GM12878 (cell line): ENCODE measurements around the gene SHISA2. TPM values are rescaled to one million over a fixed set of nuclear protein-coding genes. Genes with fewer than 3 reads are reported as not detected.

Experiments
- ATAC-seq: fragments of 200-7000 bp; cut with Tn5 transposase; 3 replicates; pipeline ENCODE4 v1.9.1; 2020; ENCODE audit warnings: mild to moderate bottlenecking, moderate library complexity
- BruUV-seq: library from RNA; stranded (reverse); fragments of 400-500 nt; replicated peaks from 2 replicates; lab custom pipeline; 2021; lab: Mats Ljungman, UMichigan
- CTCF ChIA-PET: fragments of 300-600 bp; sonication (Branson Sonifier 250); formaldehyde crosslinking; extraction: SDS; loops from one replicate; lab custom pipeline; 2021; ENCODE audit warnings: inconsistent platforms; lab: Yijun Ruan, JAX
- POLR2A ChIA-PET: fragments of 350-600 bp; formaldehyde crosslinking; extraction: SDS; loops from one replicate; lab custom pipeline; 2021; ENCODE audit warnings: inconsistent platforms; lab: Charles Lee
- RAD21 ChIA-PET: fragments of 300-600 bp; sonication (Branson Sonifier 250); formaldehyde crosslinking; loops from one replicate; lab custom pipeline; 2023; ENCODE audit warnings: antibody characterized with exemption; ENCODE audit not compliant: unreplicated experiment; lab: Charles Lee
- SMC1A ChIA-PET: fragments of 300-600 bp; sonication (Branson Sonifier 250); formaldehyde crosslinking; loops from one replicate; lab custom pipeline; 2023; ENCODE audit not compliant: unreplicated experiment, uncharacterized antibody; lab: Charles Lee
- DNase-seq: peaks from one replicate; pipeline ENCODE4 v3.0.0-alpha.2; 2011; ENCODE audit warnings: low read depth, low spot score
- FAIRE-seq: peaks from 3 replicates; lab custom pipeline; 2011; peaks lifted over from hg19 to GRCh38; lab: Jason Lieb, UNC
- H2AFZ ChIP-seq: 2 replicates; pipeline ENCODE4 v1.6.0; 2011; ENCODE audit warnings: low read depth, low read length, control low read depth; ENCODE audit not compliant: control insufficient read depth
- H3K27ac ChIP-seq: 2 replicates; pipeline ENCODE4 v1.5.1; 2011; ENCODE audit warnings: control low read depth; ENCODE audit not compliant: control insufficient read depth, insufficient read depth
- H3K27me3 ChIP-seq, 2 experiments: replicated peaks in 1 of 2; 2 replicates each; pipeline versions ENCODE4 v1.6.0 to v1.6.1; 2011; ENCODE audit warnings: low read length in 1 of 2; ENCODE audit not compliant: control insufficient read depth in 2 of 2, insufficient read depth in 2 of 2
- H3K36me3 ChIP-seq, 2 experiments: 2 replicates each; pipeline ENCODE4 v1.5.1; 2011; ENCODE audit warnings: low read length in 1 of 2; ENCODE audit not compliant: control insufficient read depth in 2 of 2, insufficient read depth in 2 of 2
- H3K4me1 ChIP-seq: 2 replicates; pipeline ENCODE4 v1.6.1; 2011; ENCODE audit warnings: mild to moderate bottlenecking, low read length, moderate library complexity, mixed read lengths; ENCODE audit not compliant: control insufficient read depth, insufficient read depth
- H3K4me2 ChIP-seq: 2 replicates; pipeline ENCODE4 v1.6.0; 2011; ENCODE audit warnings: control low read depth; ENCODE audit not compliant: control insufficient read depth, insufficient read depth
- H3K4me3 ChIP-seq: fragments of 200-600 bp; sonication (generic); 2 replicates; pipeline ENCODE4 v1.5.1; 2016
- H3K79me2 ChIP-seq: 2 replicates; pipeline ENCODE4 v1.6.0; 2011; ENCODE audit warnings: low read length; ENCODE audit not compliant: control insufficient read depth, insufficient read depth
- H3K9ac ChIP-seq: 2 replicates; pipeline ENCODE4 v1.8.0; 2011; ENCODE audit warnings: low read length, control low read depth, mixed read lengths; ENCODE audit not compliant: control insufficient read depth, insufficient read depth
- H3K9me3 ChIP-seq: replicated peaks from 3 replicates; pipeline ENCODE4 v1.5.1; 2011; ENCODE audit warnings: mild to moderate bottlenecking, low read length; ENCODE audit not compliant: control insufficient read depth, insufficient read depth
- H4K20me1 ChIP-seq: 2 replicates; pipeline ENCODE4 v1.6.0; 2011; ENCODE audit not compliant: control insufficient read depth, insufficient read depth
- CREM ChIP-seq: IDR thresholded peaks from 2 replicates; pipeline ENCODE4 v1.6.1; 2014; ENCODE audit warnings: antibody characterized with exemption, low read depth
- HDAC2 ChIP-seq: fragments of 200-600 bp; sonication (generic); IDR thresholded peaks from 2 replicates; pipeline ENCODE4 v1.6.1; 2017
- PAX5 ChIP-seq: IDR thresholded peaks from 2 replicates; pipeline ENCODE4 v1.6.1; 2011; ENCODE audit warnings: low read depth, low read length, borderline replicate concordance
- ZNF622 ChIP-seq: fragments of 450-650 bp; IDR thresholded peaks from 2 replicates; pipeline ENCODE4 v1.6.1; 2017; ENCODE audit warnings: mild to moderate bottlenecking, inconsistent platforms
- ZNF687 ChIP-seq: fragments of 450-650 bp; IDR thresholded peaks from 2 replicates; pipeline ENCODE4 v1.6.1; 2017; ENCODE audit warnings: mild to moderate bottlenecking, moderate library complexity
- WGBS: methylation state at CpG from one replicate; pipeline ENCODE4 v1.1.6; 2016; ENCODE audit warnings: low lambda C conversion rate; ENCODE audit not compliant: insufficient replicate concordance, insufficient coverage; ENCODE audit errors: missing lambda C conversion rate; 5-methylcytosine and 5-hydroxymethylcytosine counted together
- in situ Hi-C: fragments of 300-500 bp; cut with MboI; formaldehyde crosslinking; loops from 9 replicates; pipeline ENCODE4 v1.14.3; 2018; ENCODE audit warnings: mixed read lengths
- intact Hi-C: fragments of 100-400 bp; cut with micrococcal nuclease; formaldehyde crosslinking; loops from one replicate; pipeline ENCODE4 v1.14.2; 2022; ENCODE audit not compliant: unreplicated experiment
- polyA plus RNA-seq, 11 experiments: library from polyadenylated mRNA; depleted of rRNA in 4 of 11; unstranded in 6 of 11; stranded (reverse) in 5 of 11; fragments of >200 nt; fragmentation: Nextera tagmentation in 4 of 11; fragmentation: Illumina TruSeq in 1 of 11; extraction: Ambion mirVana in 4 of 11; extraction: Trizol in 1 of 11; gene quantifications; 1 replicate in 1 of 11; 2 replicates in 10 of 11; pipeline versions ENCODE4 v1.2.1 to v1.2.3, GENCODE V29; 2011 to 2016; ENCODE audit warnings: inconsistent platforms in 2 of 11, missing spikeins in 2 of 11, low read depth in 1 of 11
- total RNA-seq, 4 experiments: library from RNA; depleted of rRNA in 3 of 4; stranded (reverse); fragments of >200 nt in 3 of 4; fragmentation: Illumina TruSeq in 1 of 4; extraction: Trizol in 1 of 4; gene quantifications; 2 replicates each; pipeline versions ENCODE4 v1.2.1 to v1.2.3, GENCODE V29; 2013 to 2021
- TF ChIP-seq, protein P1 (sequence below): fragments of 450-650 bp; IDR thresholded peaks from 2 replicates; pipeline ENCODE4 v1.6.1; 2016; ENCODE audit warnings: mild to moderate bottlenecking
- TF ChIP-seq, protein P2 (sequence below): fragments of 450-650 bp; formaldehyde crosslinking; IDR thresholded peaks from 2 replicates; pipeline ENCODE4 v1.4.0; 2020; ENCODE audit warnings: mild to moderate bottlenecking, moderate library complexity
- TF ChIP-seq, protein P3 (sequence below): fragments of 450-650 bp; IDR thresholded peaks from 2 replicates; pipeline ENCODE4 v1.6.1; 2016; ENCODE audit warnings: mild to moderate bottlenecking, moderate library complexity, borderline replicate concordance

The SHISA2 gene
- total and polyA plus RNA-seq, 10 of the 15 experiments (the other 5 are each of a cell fraction or from before 2014, with no cell fraction given) = 0.04 to 0.08 TPM; not detected in 8

- TF ChIP-seq ZNF687 (no peak), CREM (no peak)
- TF ChIP-seq, protein P1, sequence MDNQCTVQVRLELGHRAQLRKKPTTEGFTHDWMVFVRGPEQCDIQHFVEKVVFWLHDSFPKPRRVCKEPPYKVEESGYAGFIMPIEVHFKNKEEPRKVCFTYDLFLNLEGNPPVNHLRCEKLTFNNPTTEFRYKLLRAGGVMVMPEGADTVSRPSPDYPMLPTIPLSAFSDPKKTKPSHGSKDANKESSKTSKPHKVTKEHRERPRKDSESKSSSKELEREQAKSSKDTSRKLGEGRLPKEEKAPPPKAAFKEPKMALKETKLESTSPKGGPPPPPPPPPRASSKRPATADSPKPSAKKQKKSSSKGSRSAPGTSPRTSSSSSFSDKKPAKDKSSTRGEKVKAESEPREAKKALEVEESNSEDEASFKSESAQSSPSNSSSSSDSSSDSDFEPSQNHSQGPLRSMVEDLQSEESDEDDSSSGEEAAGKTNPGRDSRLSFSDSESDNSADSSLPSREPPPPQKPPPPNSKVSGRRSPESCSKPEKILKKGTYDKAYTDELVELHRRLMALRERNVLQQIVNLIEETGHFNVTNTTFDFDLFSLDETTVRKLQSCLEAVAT = no peak
Observed at GRCh38 chr13:26021516-26021915, 30.3 kb downstream of the SHISA2 start (continued).

GRCh38 chr13:26020891-26021290 is 30.9 kb downstream of the SHISA2 start:
- no peaks in the 10 kb centered on the region for H3K36me3 ChIP-seq
- in situ Hi-C loops (no loop called here), intact Hi-C loops (no loop called here)
- BruUV-seq = no TSS peak
- no peak overlapping the region for H3K4me3 ChIP-seq
- WGBS = 37% methylated on average over 7 of the region's 7 CpGs
- H3K4me1 ChIP-seq = no peaks in the 10 kb centered on the region
- no peaks in the 10 kb centered on the region for H3K79me2 ChIP-seq
- ATAC-seq (no peak), DNase-seq (no peak), FAIRE-seq (no peak)
- no peaks in the 10 kb centered on the region; a peak in 2 of 4 replicates for H3K27me3 ChIP-seq
- ChIA-PET CTCF (no interaction called here), POLR2A (no interaction called here), SMC1A (no interaction called here), RAD21 (no interaction called here)
- no peaks in the 10 kb centered on the region for H3K9me3 ChIP-seq
- no peaks in the 10 kb centered on the region for H4K20me1 ChIP-seq
- H3K4me2 ChIP-seq = no peak overlapping the region
- H2AFZ ChIP-seq = no peak overlapping the region
- no peak overlapping the region for H3K27ac ChIP-seq
- no peak overlapping the region for H3K9ac ChIP-seq
- no peak for TF ChIP-seq ZNF622
- TF ChIP-seq, protein P2, sequence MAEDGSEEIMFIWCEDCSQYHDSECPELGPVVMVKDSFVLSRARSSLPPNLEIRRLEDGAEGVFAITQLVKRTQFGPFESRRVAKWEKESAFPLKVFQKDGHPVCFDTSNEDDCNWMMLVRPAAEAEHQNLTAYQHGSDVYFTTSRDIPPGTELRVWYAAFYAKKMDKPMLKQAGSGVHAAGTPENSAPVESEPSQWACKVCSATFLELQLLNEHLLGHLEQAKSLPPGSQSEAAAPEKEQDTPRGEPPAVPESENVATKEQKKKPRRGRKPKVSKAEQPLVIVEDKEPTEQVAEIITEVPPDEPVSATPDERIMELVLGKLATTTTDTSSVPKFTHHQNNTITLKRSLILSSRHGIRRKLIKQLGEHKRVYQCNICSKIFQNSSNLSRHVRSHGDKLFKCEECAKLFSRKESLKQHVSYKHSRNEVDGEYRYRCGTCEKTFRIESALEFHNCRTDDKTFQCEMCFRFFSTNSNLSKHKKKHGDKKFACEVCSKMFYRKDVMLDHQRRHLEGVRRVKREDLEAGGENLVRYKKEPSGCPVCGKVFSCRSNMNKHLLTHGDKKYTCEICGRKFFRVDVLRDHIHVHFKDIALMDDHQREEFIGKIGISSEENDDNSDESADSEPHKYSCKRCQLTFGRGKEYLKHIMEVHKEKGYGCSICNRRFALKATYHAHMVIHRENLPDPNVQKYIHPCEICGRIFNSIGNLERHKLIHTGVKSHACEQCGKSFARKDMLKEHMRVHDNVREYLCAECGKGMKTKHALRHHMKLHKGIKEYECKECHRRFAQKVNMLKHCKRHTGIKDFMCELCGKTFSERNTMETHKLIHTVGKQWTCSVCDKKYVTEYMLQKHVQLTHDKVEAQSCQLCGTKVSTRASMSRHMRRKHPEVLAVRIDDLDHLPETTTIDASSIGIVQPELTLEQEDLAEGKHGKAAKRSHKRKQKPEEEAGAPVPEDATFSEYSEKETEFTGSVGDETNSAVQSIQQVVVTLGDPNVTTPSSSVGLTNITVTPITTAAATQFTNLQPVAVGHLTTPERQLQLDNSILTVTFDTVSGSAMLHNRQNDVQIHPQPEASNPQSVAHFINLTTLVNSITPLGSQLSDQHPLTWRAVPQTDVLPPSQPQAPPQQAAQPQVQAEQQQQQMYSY = no peak
- no peak for TF ChIP-seq PAX5
- TF ChIP-seq, protein P3, sequence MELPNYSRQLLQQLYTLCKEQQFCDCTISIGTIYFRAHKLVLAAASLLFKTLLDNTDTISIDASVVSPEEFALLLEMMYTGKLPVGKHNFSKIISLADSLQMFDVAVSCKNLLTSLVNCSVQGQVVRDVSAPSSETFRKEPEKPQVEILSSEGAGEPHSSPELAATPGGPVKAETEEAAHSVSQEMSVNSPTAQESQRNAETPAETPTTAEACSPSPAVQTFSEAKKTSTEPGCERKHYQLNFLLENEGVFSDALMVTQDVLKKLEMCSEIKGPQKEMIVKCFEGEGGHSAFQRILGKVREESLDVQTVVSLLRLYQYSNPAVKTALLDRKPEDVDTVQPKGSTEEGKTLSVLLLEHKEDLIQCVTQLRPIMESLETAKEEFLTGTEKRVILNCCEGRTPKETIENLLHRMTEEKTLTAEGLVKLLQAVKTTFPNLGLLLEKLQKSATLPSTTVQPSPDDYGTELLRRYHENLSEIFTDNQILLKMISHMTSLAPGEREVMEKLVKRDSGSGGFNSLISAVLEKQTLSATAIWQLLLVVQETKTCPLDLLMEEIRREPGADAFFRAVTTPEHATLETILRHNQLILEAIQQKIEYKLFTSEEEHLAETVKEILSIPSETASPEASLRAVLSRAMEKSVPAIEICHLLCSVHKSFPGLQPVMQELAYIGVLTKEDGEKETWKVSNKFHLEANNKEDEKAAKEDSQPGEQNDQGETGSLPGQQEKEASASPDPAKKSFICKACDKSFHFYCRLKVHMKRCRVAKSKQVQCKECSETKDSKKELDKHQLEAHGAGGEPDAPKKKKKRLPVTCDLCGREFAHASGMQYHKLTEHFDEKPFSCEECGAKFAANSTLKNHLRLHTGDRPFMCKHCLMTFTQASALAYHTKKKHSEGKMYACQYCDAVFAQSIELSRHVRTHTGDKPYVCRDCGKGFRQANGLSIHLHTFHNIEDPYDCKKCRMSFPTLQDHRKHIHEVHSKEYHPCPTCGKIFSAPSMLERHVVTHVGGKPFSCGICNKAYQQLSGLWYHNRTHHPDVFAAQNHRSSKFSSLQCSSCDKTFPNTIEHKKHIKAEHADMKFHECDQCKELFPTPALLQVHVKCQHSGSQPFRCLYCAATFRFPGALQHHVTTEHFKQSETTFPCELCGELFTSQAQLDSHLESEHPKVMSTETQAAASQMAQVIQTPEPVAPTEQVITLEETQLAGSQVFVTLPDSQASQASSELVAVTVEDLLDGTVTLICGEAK = no peak
- no peak for TF ChIP-seq HDAC2
